PC-9 (cell line): ENCODE results near the gene TMEM273. TPM values are rescaled to one million over a fixed set of nuclear protein-coding genes. Genes with fewer than 3 reads are reported as not detected.

Experiments
- BruUV-seq: library from RNA; stranded (reverse); fragments of 400-500 nt; replicated peaks from 2 replicates; lab custom pipeline; 2021; lab: Mats Ljungman, UMichigan
- CTCF ChIA-PET: fragments of 300-600 bp; sonication (Branson Sonifier 250); formaldehyde crosslinking; loops from one replicate; lab custom pipeline; 2022; ENCODE audit warnings: antibody characterized with exemption; lab: Charles Lee
- POLR2A ChIA-PET: fragments of 300-600 bp; sonication (Branson Sonifier 250); formaldehyde crosslinking; loops from one replicate; lab custom pipeline; 2022; ENCODE audit warnings: antibody characterized with exemption; ENCODE audit not compliant: unreplicated experiment; lab: Charles Lee
- DNase-seq, 2 experiments: peaks; one replicate each; pipeline versions ENCODE4 v3.0.0 to v3.0.0-alpha.2; 2015 to 2022; ENCODE audit warnings: mixed read lengths in 1 of 2
- H2AFZ ChIP-seq: fragments of 200-600 bp; sonication (generic); 2 replicates; pipeline ENCODE4 v1.8.1; 2017; ENCODE audit warnings: antibody characterized with exemption
- H3F3A ChIP-seq: fragments of 200-600 bp; sonication (generic); 2 replicates; pipeline ENCODE4 v1.8.1; 2017; ENCODE audit warnings: antibody characterized with exemption, mild to moderate bottlenecking, low read depth; ENCODE audit not compliant: insufficient read depth
- H3K27ac ChIP-seq: fragments of 200-600 bp; sonication (generic); 2 replicates; pipeline ENCODE4 v1.6.1; 2016; ENCODE audit warnings: mixed run types
- H3K27me3 ChIP-seq: fragments of 200-600 bp; sonication (generic); 2 replicates; pipeline ENCODE4 v1.6.1; 2016; ENCODE audit warnings: low read depth, mixed run types; ENCODE audit not compliant: insufficient read depth
- H3K36me3 ChIP-seq: fragments of 200-600 bp; sonication (generic); 2 replicates; pipeline ENCODE4 v1.6.1; 2016; ENCODE audit warnings: low read depth, mixed run types
- H3K4me1 ChIP-seq: fragments of 200-600 bp; sonication (generic); replicated peaks from 2 replicates; pipeline ENCODE4 v1.6.1; 2016; ENCODE audit warnings: mixed run types; ENCODE audit not compliant: insufficient read depth
- H3K4me2 ChIP-seq: fragments of 200-600 bp; sonication (generic); 2 replicates; pipeline ENCODE4 v1.6.1; 2017; ENCODE audit warnings: mixed run types
- H3K4me3 ChIP-seq: fragments of 200-600 bp; sonication (generic); 2 replicates; pipeline ENCODE4 v1.6.1; 2016; ENCODE audit warnings: mixed run types
- H3K79me2 ChIP-seq: fragments of 200-600 bp; sonication (generic); 2 replicates; pipeline ENCODE4 v1.6.1; 2017; ENCODE audit warnings: low read depth, mixed run types
- H3K9me2 ChIP-seq: fragments of 200-600 bp; sonication (generic); 2 replicates; pipeline ENCODE4 v1.8.1; 2017; ENCODE audit warnings: mild to moderate bottlenecking; ENCODE audit not compliant: insufficient read depth
- H3K9me3 ChIP-seq: fragments of 200-600 bp; sonication (generic); 2 replicates; pipeline ENCODE4 v1.8.1; 2016; ENCODE audit warnings: low read depth; ENCODE audit not compliant: insufficient read depth
- H4K20me1 ChIP-seq: fragments of 200-600 bp; sonication (generic); 2 replicates; pipeline ENCODE4 v1.8.1; 2017; ENCODE audit not compliant: insufficient read depth
- EZH2 ChIP-seq: fragments of 200-600 bp; sonication (generic); IDR thresholded peaks from 2 replicates; pipeline ENCODE4 v1.8.0; 2017; ENCODE audit warnings: antibody characterized with exemption, low read depth
- intact Hi-C: fragments of 100-400 bp; cut with micrococcal nuclease; formaldehyde crosslinking; loops from one replicate; pipeline ENCODE4 v1.10.0; 2022; ENCODE audit not compliant: unreplicated experiment
- total RNA-seq: library from RNA; stranded (reverse); gene quantifications from 2 replicates; pipeline ENCODE4 v1.2.3, GENCODE V29; 2021
- TF ChIP-seq, protein P1 (sequence below): fragments of 200-600 bp; sonication (generic); conservative IDR thresholded peaks from 2 replicates; pipeline ENCODE4 v1.6.1; 2017; ENCODE audit warnings: mixed run types, antibody characterized with exemption, mild to moderate bottlenecking, moderate library complexity

Gene TMEM273
- total RNA-seq, 1 experiment from 2014 or later = 0.26 TPM

DNA sequence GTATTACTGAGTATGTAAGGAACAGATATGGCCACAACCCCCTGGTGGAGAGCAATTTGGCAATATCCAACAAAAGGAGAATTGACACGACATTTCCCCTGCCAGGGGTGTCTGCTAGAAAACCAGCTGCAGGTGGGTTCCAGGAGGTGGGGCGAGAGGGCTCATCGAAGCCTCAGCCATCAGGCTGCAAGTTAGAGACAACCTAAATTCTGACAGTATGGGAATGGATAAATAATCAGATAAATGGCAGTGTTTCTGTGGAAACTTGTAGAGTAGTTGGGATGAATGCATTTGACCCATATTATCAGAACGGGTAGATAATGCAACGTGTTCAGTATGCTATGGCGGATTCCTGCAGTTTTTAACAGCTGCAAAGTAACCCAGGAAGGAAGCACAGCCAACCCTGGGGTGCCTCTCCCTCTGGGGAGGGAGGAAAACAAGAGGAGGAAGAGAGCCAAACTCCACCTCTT lies 3.5 kb downstream of the TMEM273 start:
- no peak overlapping the region for H3K4me2 ChIP-seq
- H2AFZ ChIP-seq = no peak overlapping the region
- H3K9me3 ChIP-seq = no peaks in the 10 kb centered on the region
- ChIA-PET CTCF (no interaction called here), POLR2A (no interaction called here)
- peaks cover 6% of the 10 kb centered on the region; the same call in 1 of the 2 replicates for H3F3A ChIP-seq
- BruUV-seq = no TSS peak
- no peaks in the 10 kb centered on the region for H4K20me1 ChIP-seq
- intact Hi-C loops = no loop called here
- H3K36me3 ChIP-seq = no peaks in the 10 kb centered on the region
- H3K27ac ChIP-seq = no peak overlapping the region
- H3K4me3 ChIP-seq = no peak overlapping the region
- no peak for DNase-seq
- no peak for TF ChIP-seq EZH2
- TF ChIP-seq, protein P1, sequence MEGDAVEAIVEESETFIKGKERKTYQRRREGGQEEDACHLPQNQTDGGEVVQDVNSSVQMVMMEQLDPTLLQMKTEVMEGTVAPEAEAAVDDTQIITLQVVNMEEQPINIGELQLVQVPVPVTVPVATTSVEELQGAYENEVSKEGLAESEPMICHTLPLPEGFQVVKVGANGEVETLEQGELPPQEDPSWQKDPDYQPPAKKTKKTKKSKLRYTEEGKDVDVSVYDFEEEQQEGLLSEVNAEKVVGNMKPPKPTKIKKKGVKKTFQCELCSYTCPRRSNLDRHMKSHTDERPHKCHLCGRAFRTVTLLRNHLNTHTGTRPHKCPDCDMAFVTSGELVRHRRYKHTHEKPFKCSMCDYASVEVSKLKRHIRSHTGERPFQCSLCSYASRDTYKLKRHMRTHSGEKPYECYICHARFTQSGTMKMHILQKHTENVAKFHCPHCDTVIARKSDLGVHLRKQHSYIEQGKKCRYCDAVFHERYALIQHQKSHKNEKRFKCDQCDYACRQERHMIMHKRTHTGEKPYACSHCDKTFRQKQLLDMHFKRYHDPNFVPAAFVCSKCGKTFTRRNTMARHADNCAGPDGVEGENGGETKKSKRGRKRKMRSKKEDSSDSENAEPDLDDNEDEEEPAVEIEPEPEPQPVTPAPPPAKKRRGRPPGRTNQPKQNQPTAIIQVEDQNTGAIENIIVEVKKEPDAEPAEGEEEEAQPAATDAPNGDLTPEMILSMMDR = no peak
- peaks cover 20% of the 10 kb centered on the region for H3K4me1 ChIP-seq
- H3K27me3 ChIP-seq = no peaks in the 10 kb centered on the region
- H3K9me2 ChIP-seq = no peaks in the 10 kb centered on the region
- no peaks in the 10 kb centered on the region for H3K79me2 ChIP-seq

DNA sequence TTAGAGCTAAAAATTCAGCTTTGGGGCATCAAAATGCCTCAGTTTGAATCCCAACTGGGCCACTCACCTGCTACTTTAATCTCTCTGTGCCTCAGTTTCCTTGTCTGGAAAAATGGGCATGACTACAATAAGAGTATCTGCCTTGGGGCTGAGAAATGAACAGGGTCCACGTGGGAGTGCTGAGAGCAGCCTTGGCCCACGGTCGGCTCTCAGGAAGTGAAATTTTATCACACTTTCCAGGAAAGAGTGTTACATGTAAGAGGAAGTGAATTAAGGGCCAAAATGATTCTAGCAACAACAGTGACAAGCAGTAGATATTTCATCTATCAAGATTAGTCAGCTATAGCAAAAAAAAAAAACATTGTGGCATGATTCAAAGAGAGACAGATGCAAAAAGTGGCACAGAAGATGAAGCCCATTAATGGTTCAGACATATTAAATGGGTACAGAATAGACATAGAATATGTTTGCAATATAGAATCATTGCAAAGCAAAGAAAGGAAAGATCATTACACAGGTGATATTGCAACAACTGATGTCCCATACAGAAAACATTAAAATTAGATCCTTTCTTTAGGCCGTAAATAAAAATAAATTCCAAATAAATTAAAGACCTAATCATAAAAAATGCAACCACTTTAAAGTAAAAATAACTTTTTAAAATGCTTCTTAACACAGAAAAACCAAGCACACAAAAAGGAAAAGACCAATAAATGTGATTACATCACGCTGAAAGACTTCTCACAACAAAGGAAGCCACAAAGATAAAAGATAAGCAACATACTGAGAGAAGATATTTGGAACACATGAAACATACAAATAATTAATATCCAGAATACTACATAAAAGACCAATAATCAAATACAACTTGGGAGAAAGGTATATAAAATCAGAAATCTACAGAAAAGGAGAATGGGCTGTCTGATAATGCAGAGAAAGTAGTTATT lies 4.3 kb downstream of the TMEM273 start:
- no peak for TF ChIP-seq EZH2
- TF ChIP-seq, protein P1 = no peak
- H3K4me3 ChIP-seq = no peak overlapping the region
- H2AFZ ChIP-seq = no peak overlapping the region
- no peak overlapping the region for H3K27ac ChIP-seq
- DNase-seq = no peak
- no peak overlapping the region for H3K4me2 ChIP-seq
- H3K9me3 ChIP-seq = no peaks in the 10 kb centered on the region
- intact Hi-C loops = no loop called here
- H4K20me1 ChIP-seq = no peaks in the 10 kb centered on the region
- H3K9me2 ChIP-seq = no peaks in the 10 kb centered on the region
- CTCF ChIA-PET = no interaction called here
- H3K79me2 ChIP-seq = no peaks in the 10 kb centered on the region
- POLR2A ChIA-PET = no interaction called here
- H3K36me3 ChIP-seq = no peaks in the 10 kb centered on the region
- peaks cover 11% of the 10 kb centered on the region for H3K4me1 ChIP-seq
- H3K27me3 ChIP-seq = no peaks in the 10 kb centered on the region
- H3F3A ChIP-seq = peaks cover 2% of the 10 kb centered on the region; the same call in 1 of the 2 replicates
- no TSS peak for BruUV-seq

DNA sequence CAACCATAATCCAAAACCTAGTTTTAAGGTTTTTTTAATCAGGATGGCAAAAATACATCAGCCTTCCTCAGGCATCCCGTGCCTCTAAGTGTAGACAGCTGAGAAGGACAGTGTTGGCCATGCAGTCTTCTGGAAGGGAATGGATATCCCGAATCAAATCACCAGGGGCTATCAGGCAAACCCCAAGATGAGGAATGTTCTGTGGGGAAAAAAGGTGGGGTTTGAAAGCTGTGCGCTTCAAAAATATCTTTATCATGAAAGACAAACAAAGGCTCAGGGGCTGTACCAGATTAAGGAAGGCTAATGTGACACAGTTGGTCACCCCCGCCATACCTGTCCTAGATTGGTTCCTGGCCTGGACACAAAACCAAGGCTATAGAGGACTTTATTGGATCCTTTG lies 5.4 kb downstream of the TMEM273 start:
- TF ChIP-seq EZH2 = no peak
- TF ChIP-seq, protein P1 = no peak
- no TSS peak for BruUV-seq
- Histone ChIP-seq H3K36me3 (no peaks in the 10 kb centered on the region), H3K27ac (no peak overlapping the region), H3K4me3 (no peak overlapping the region), H3F3A (no peaks in the 10 kb centered on the region), H2AFZ (no peak overlapping the region), H3K4me1 (peaks cover under 1% of the 10 kb centered on the region), H3K9me2 (no peaks in the 10 kb centered on the region), H3K9me3 (no peaks in the 10 kb centered on the region), H3K27me3 (no peaks in the 10 kb centered on the region), H3K4me2 (no peak overlapping the region), H4K20me1 (no peaks in the 10 kb centered on the region), H3K79me2 (no peaks in the 10 kb centered on the region)
- intact Hi-C loops = no loop called here
- no peak for DNase-seq
- ChIA-PET CTCF (no interaction called here), POLR2A (no interaction called here)
